ENCODE measurements around the gene CYB5R4. TPM values are rescaled to one million over a fixed set of nuclear protein-coding genes. Genes with fewer than 3 reads are reported as not detected.

The CYB5R4 gene
- total and polyA plus RNA-seq, 2 of the 13 experiments (the other 11 are each of a cell fraction or from before 2014, with no cell fraction given): 5.3 to 26.1 TPM

DNA sequence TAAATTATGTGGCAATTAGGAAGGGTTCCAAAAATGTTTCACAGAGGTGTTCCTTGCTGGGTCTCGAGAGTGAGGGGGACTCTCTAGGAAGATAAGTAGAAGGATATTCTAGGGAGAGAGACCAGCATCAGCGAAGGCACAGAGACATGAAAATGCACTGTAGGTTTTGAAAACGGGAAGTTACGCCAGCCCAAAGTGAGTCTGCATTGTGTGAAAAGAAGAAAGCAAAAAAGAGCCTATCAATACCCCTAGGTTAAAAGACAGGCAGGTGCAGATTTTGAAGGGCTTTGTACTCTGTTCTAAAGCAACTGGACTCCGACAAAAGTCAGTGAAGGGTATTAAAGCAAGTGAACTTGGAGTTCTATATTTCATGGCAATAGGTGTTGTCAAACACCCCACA lies 148.4 kb downstream of the CYB5R4 start:
- in situ Hi-C loops (cut with HindIII; ENCODE audit: extremely low pct_ligation_motif_present, low pct_unique_long_range_greater_than_20kb): no loop called here
- no peaks in the 10 kb centered on the region for H3K79me2 ChIP-seq (ENCODE audit: insufficient read depth, low read length)
- no peaks in the 10 kb centered on the region for H3K9me3 ChIP-seq (ENCODE audit: low read length)
- ChIA-PET POLR2A (no interaction called here), CTCF (ENCODE audit: low intra/inter-chr PET ratio, low total read pairs) (no interaction called here)
- no TSS peak for BruUV-seq (replicated peaks)
- H3K4me1 ChIP-seq (ENCODE audit: insufficient read depth, low read length): no peaks in the 10 kb centered on the region
- WGBS (ENCODE audit: low lambda C conversion rate): 20% methylated on average over 5 of the region's 5 CpGs
- H3K4me3 ChIP-seq (replicated peaks in 1 of 3; ENCODE audit: insufficient read depth in 1 of 3, low read depth in 2 of 3, low read length in 3 of 3): no peak overlapping the region
- H3K4me2 ChIP-seq (ENCODE audit: low read depth, low read length): no peak overlapping the region
- no peak overlapping the region for H3K27ac ChIP-seq (ENCODE audit: extremely low read length, insufficient read depth, low read length)
- ATAC-seq (no peak), DNase-seq (ENCODE audit: low spot score) (no peak), FAIRE-seq (no peak)
- intact Hi-C loops (cut with micrococcal nuclease; ENCODE audit: unreplicated experiment): no loop called here
- no peak overlapping the region for H2AFZ ChIP-seq (ENCODE audit: low read length)
- no peaks in the 10 kb centered on the region for H3K27me3 ChIP-seq (ENCODE audit: control insufficient read depth in 1 of 2, insufficient read depth in 2 of 2, low read length in 2 of 2)
- H4K20me1 ChIP-seq (ENCODE audit: insufficient read depth, low read length): no peaks in the 10 kb centered on the region
- TF ChIP-seq, protein P1, sequence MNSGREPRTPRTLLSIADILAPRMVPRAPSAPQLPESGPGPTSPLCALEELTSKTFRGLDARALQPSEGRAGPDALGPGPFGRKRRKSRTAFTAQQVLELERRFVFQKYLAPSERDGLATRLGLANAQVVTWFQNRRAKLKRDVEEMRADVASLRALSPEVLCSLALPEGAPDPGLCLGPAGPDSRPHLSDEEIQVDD (CRISPR knock-in tag; IDR thresholded peaks at IDR 0.05; ENCODE audit: borderline replicate concordance): no peak
- no peak for TF ChIP-seq ZFP82 (CRISPR knock-in tag; IDR thresholded peaks at IDR 0.05; ENCODE audit: borderline replicate concordance)
- no peak for TF ChIP-seq ZNF577 (CRISPR knock-in tag; IDR thresholded peaks at IDR 0.05; ENCODE audit: borderline replicate concordance, low read depth)
- no peak for TF ChIP-seq ZNF788 (CRISPR knock-in tag; IDR thresholded peaks at IDR 0.05; ENCODE audit: borderline replicate concordance)
- TF ChIP-seq, protein P2, sequence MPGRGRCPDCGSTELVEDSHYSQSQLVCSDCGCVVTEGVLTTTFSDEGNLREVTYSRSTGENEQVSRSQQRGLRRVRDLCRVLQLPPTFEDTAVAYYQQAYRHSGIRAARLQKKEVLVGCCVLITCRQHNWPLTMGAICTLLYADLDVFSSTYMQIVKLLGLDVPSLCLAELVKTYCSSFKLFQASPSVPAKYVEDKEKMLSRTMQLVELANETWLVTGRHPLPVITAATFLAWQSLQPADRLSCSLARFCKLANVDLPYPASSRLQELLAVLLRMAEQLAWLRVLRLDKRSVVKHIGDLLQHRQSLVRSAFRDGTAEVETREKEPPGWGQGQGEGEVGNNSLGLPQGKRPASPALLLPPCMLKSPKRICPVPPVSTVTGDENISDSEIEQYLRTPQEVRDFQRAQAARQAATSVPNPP (CRISPR knock-in tag; IDR thresholded peaks at IDR 0.05): no peak
- no peak for TF ChIP-seq ZNF543 (CRISPR knock-in tag; IDR thresholded peaks at IDR 0.05)
- TF ChIP-seq MBD4 (IDR thresholded peaks at IDR 0.05; ENCODE audit: borderline replicate concordance, low read length): no peak
- no peak for TF ChIP-seq RBM39 (IDR thresholded peaks at IDR 0.05; ENCODE audit: low read depth, low read length, poor library complexity, severe bottlenecking)
- TF ChIP-seq HNF4G (IDR thresholded peaks at IDR 0.05; ENCODE audit: borderline replicate concordance, low read depth, low read length): no peak
- TF ChIP-seq HNF4G (CRISPR knock-in tag; IDR thresholded peaks at IDR 0.05; ENCODE audit: borderline replicate concordance, low read depth): no peak
- no peaks in the 10 kb centered on the region for H3K36me3 ChIP-seq (replicated peaks in 1 of 2; ENCODE audit: control insufficient read depth in 1 of 2, insufficient read depth in 2 of 2, low read length in 2 of 2)
- H3K9ac ChIP-seq (ENCODE audit: insufficient read depth, low read depth, low read length): no peak overlapping the region

All from HepG2 (cell line).